Measurements from ENCODE around the gene PPP2CA. TPM values are rescaled to one million over a fixed set of nuclear protein-coding genes. Genes with fewer than 3 reads are reported as not detected.

PPP2CA gene
- total RNA-seq, 1 experiment from 2014 or later = 178 TPM

- peaks cover 11% of the 10 kb centered on the region for H3K4me1 Mint-ChIP-seq
- no peak overlapping the region for H3K27ac Mint-ChIP-seq
- peaks cover 2% of the 10 kb centered on the region for H3K27me3 Mint-ChIP-seq (ENCODE audit: low read depth)
- CTCF ChIA-PET = no interaction called here
- no peaks in the 10 kb centered on the region for H3K36me3 Mint-ChIP-seq
- no peak overlapping the region for H3K4me3 Mint-ChIP-seq
- ATAC-seq (no peak), DNase-seq (ENCODE audit: low spot score) (no peak)
- POLR2A ChIA-PET = no interaction called here
- peaks cover 13% of the 10 kb centered on the region for H3K9me3 Mint-ChIP-seq
- TF ChIP-seq, protein P1, sequence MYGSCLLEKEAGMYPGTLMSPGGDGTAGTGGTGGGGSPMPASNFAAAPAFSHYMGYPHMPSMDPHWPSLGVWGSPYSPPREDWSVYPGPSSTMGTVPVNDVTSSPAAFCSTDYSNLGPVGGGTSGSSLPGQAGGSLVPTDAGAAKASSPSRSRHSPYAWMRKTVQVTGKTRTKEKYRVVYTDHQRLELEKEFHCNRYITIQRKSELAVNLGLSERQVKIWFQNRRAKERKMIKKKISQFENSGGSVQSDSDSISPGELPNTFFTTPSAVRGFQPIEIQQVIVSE (CRISPR knock-in tag; IDR thresholded peaks at IDR 0.05; ENCODE audit: borderline replicate concordance) = no peak
- TF ChIP-seq TEAD1 (CRISPR knock-in tag; IDR thresholded peaks at IDR 0.05) = no peak
- no peak for TF ChIP-seq JUN (CRISPR knock-in tag; IDR thresholded peaks at IDR 0.05)
- TF ChIP-seq ZBTB21 (CRISPR knock-in tag; IDR thresholded peaks at IDR 0.05; ENCODE audit: borderline replicate concordance) = no peak
- TF ChIP-seq EMX1 (CRISPR knock-in tag; IDR thresholded peaks at IDR 0.05) = no peak
- TF ChIP-seq ZNF396 (CRISPR knock-in tag; IDR thresholded peaks at IDR 0.05; ENCODE audit: borderline replicate concordance) = no peak
- TF ChIP-seq, protein P2, sequence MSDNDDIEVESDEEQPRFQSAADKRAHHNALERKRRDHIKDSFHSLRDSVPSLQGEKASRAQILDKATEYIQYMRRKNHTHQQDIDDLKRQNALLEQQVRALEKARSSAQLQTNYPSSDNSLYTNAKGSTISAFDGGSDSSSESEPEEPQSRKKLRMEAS (CRISPR knock-in tag; IDR thresholded peaks at IDR 0.05) = no peak
- no peak for TF ChIP-seq FOXK1 (CRISPR knock-in tag; IDR thresholded peaks at IDR 0.05)
- TF ChIP-seq PRRX2 (CRISPR knock-in tag; IDR thresholded peaks at IDR 0.05) = no peak
- TF ChIP-seq NR1H2 (CRISPR knock-in tag; IDR thresholded peaks at IDR 0.05) = no peak
- no peak for TF ChIP-seq ETV6 (CRISPR knock-in tag; IDR thresholded peaks at IDR 0.05)
- TF ChIP-seq ZNF425 (CRISPR knock-in tag; conservative IDR thresholded peaks at IDR 0.05) = no peak
Measured at GRCh38 chr5:134271059-134271458, 45.2 kb upstream of the PPP2CA start.

- DNase-seq (ENCODE audit: low spot score) = no peak
- H3K36me3 Mint-ChIP-seq = peaks cover 11% of the 10 kb centered on the region
- H3K4me1 Mint-ChIP-seq = peaks cover 4% of the 10 kb centered on the region
- TF ChIP-seq ZNF416 (CRISPR knock-in tag; IDR thresholded peaks at IDR 0.05) = no peak
- no peak for TF ChIP-seq PRDM15 (CRISPR knock-in tag; IDR thresholded peaks at IDR 0.05)
- TF ChIP-seq ZNF121 (CRISPR knock-in tag; IDR thresholded peaks at IDR 0.05) = no peak
- no peak for TF ChIP-seq OVOL2 (CRISPR knock-in tag; IDR thresholded peaks at IDR 0.05; ENCODE audit: borderline replicate concordance)
- TF ChIP-seq RELA (CRISPR knock-in tag; IDR thresholded peaks at IDR 0.05; ENCODE audit: borderline replicate concordance) = no peak
- no peak for TF ChIP-seq FOXP1 (CRISPR knock-in tag; IDR thresholded peaks at IDR 0.05; ENCODE audit: borderline replicate concordance)
- TF ChIP-seq TEAD4 (CRISPR knock-in tag; IDR thresholded peaks at IDR 0.05) = no peak
- no peak for TF ChIP-seq FOXK1 (CRISPR knock-in tag; IDR thresholded peaks at IDR 0.05)
- TF ChIP-seq NFATC4 (CRISPR knock-in tag; IDR thresholded peaks at IDR 0.05) = no peak
- POLR2A ChIA-PET = no interaction called here
- no peak for ATAC-seq
- H3K9me3 Mint-ChIP-seq = peaks cover 31% of the 10 kb centered on the region
- H3K27me3 Mint-ChIP-seq (ENCODE audit: low read depth) = peaks cover 2% of the 10 kb centered on the region; the same call in 1 of the 2 replicates
- no peak overlapping the region for H3K4me3 Mint-ChIP-seq
- CTCF ChIA-PET = interaction anchor here (1.1 kb wide), 1 partner anchor 20 kb away, joined by 3 read pairs; no protein-coding TSS in a partner anchor
- no peak overlapping the region for H3K27ac Mint-ChIP-seq
Measured at GRCh38 chr5:134268919-134269318, 43.0 kb upstream of the PPP2CA start.

Measured in WTC11 (cell line).